ENCODE measurements around the gene TSC1. TPM values are rescaled to one million over a fixed set of nuclear protein-coding genes. Genes with fewer than 3 reads are reported as not detected.

The TSC1 gene
- total and polyA plus RNA-seq, 2 donors (not counting 3 experiments of a cell fraction or from before 2014, with no cell fraction given) = 43.9 to 51.2 TPM

- ChIA-PET POLR2A (no interaction called here), CTCF (no interaction called here)
- Histone ChIP-seq H3K9me1 (replicated peaks; ENCODE audit: control insufficient read depth, extremely low read depth, insufficient read depth, low read length) (no peaks in the 10 kb centered on the region), H2AFZ (ENCODE audit: low read depth, low read length) (no peak overlapping the region), H4K20me1 (replicated peaks; ENCODE audit: control insufficient read depth, extremely low read depth, insufficient read depth, low read length) (no peaks in the 10 kb centered on the region), H3K27ac (ENCODE audit: insufficient read depth, low read depth, low read length) (no peak overlapping the region), H3K9ac (replicated peaks; ENCODE audit: extremely low read depth, insufficient read depth, low read length) (no peak overlapping the region), H3K27me3 (ENCODE audit: control insufficient read depth in 2 of 2, insufficient read depth in 2 of 2, low read length in 2 of 2) (peaks cover 0 to 4% of the 10 kb centered on the region in 2 experiments), H3K79me2 (ENCODE audit: control insufficient read depth, insufficient read depth, low read length) (no peaks in the 10 kb centered on the region), H3K36me3 (ENCODE audit: control insufficient read depth in 2 of 2, extremely low read depth in 1 of 2, insufficient read depth in 2 of 2, low read length in 2 of 2) (no peaks in the 10 kb centered on the region), H3K4me1 (ENCODE audit: control insufficient read depth, extremely low read depth, insufficient read depth, low read length) (no peaks in the 10 kb centered on the region), H3K9me3 (replicated peaks; ENCODE audit: control insufficient read depth, insufficient read depth, low read length) (no peaks in the 10 kb centered on the region), H3K4me2 (ENCODE audit: insufficient read depth, low read length) (no peak overlapping the region), H3K4me3 (replicated peaks in 1 of 3; ENCODE audit: insufficient read depth in 1 of 3, low read depth in 1 of 3, low read length in 3 of 3) (no peak overlapping the region)
- no peak for DNase-seq (ENCODE audit: low read depth, low spot score)
- intact Hi-C loops (cut with micrococcal nuclease) = no loop called here
- FAIRE-seq = no peak
- BruUV-seq (replicated peaks) = no TSS peak
- dilution Hi-C loops (cut with MboI; ENCODE audit: extremely low pct_ligation_motif_present, low sequenced_read_pairs) = no loop called here
- TF ChIP-seq FOS (IDR thresholded peaks at IDR 0.05; ENCODE audit: borderline replicate concordance, insufficient read depth, low read length) (no peak), POLR2AphosphoS5 (IDR thresholded peaks at IDR 0.05; ENCODE audit: insufficient read depth, low read depth, low read length) (no peak), EZH2 (IDR thresholded peaks at IDR 0.05; ENCODE audit: borderline replicate concordance, low read depth, low read length, severe bottlenecking) (no peak), JUN (IDR thresholded peaks at IDR 0.05; ENCODE audit: borderline replicate concordance, insufficient read depth, insufficient read length, low read depth) (no peak), POLR2A (IDR thresholded peaks at IDR 0.05; ENCODE audit: low read depth, low read length) (no peak), MYC (IDR thresholded peaks at IDR 0.05; ENCODE audit: low read depth, low read length) (no peak), GATA2 (IDR thresholded peaks at IDR 0.05; ENCODE audit: insufficient read depth, insufficient read length, low read depth, low read length) (no peak), CTCF (IDR thresholded peaks at IDR 0.05; ENCODE audit: extremely low read depth in 1 of 2, insufficient read depth in 1 of 2, low read depth in 1 of 2, low read length in 2 of 2) (no peak)
- TF ChIP-seq, protein P1, sequence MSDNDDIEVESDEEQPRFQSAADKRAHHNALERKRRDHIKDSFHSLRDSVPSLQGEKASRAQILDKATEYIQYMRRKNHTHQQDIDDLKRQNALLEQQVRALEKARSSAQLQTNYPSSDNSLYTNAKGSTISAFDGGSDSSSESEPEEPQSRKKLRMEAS (IDR thresholded peaks at IDR 0.05; ENCODE audit: insufficient read depth, insufficient read length) = no peak
Observed at GRCh38 chr9:132866898-132867297, 77.5 kb downstream of the TSC1 start.
